Activated CD8-positive, alpha-beta memory T cell treated with anti-CD3 and anti-CD28 coated beads, Interleukin-2, amount 50 U/mL, for 24 hours (primary cell): Measurements from ENCODE around the gene KCNS1.

Experiments used
- DNase-seq: peaks from one replicate; pipeline ENCODE4 v3.0.0-alpha.2; 2020; ENCODE audit errors: extremely low read depth

Gene KCNS1

GRCh38 chr20:45051204-45052060, 49.5 kb downstream of the KCNS1 start:
- DNase-seq = no peak

- DNase-seq = no peak
Observed at GRCh38 chr20:45049904-45050471, 50.9 kb downstream of the KCNS1 start.

- no peak for DNase-seq
Observed at GRCh38 chr20:45049438-45049837, 51.5 kb downstream of the KCNS1 start.

- no peak for DNase-seq
Observed at GRCh38 chr20:45047581-45048119, 53.3 kb downstream of the KCNS1 start.

GRCh38 chr20:45044601-45045000, 56.3 kb downstream of the KCNS1 start:
- no peak for DNase-seq

GRCh38 chr20:45044084-45044573, 56.8 kb downstream of the KCNS1 start:
- DNase-seq = no peak

- DNase-seq = no peak
Observed at GRCh38 chr20:45042978-45043377, 57.9 kb downstream of the KCNS1 start.
